ENCODE measurements around the gene PPP4R4.
"Not testable (repeated sequence)": the region's sequence is repeated elsewhere in the genome, so short reads cannot be mapped to it uniquely, and the experiment has no call there.

PPP4R4 gene

GRCh38 chr14:94291159-94291905 lies 117.2 kb downstream of the PPP4R4 start:
- H3K4me3 ChIP-seq (ENCODE audit: low read length) = no peak overlapping the region
- TF ChIP-seq ZNF274 (IDR thresholded peaks at IDR 0.05; ENCODE audit: low read depth, low read length) = no peak

- TF ChIP-seq ZNF274 (IDR thresholded peaks at IDR 0.05; ENCODE audit: low read depth, low read length) = no peak
- H3K4me3 ChIP-seq (ENCODE audit: low read length) = no peak overlapping the region
Observed at GRCh38 chr14:94291906-94292525, 117.9 kb downstream of the PPP4R4 start.

GRCh38 chr14:94292526-94292871 lies 118.4 kb downstream of the PPP4R4 start:
- no peak for TF ChIP-seq ZNF274 (IDR thresholded peaks at IDR 0.05; ENCODE audit: low read depth, low read length)
- H3K4me3 ChIP-seq (ENCODE audit: low read length) = no peak overlapping the region

GRCh38 chr14:94292872-94293577 lies 118.9 kb downstream of the PPP4R4 start, which contains the start of gene SERPINA10:
Gene SERPINA10 (minus strand): TSS chr14:94293268. CDS start chr14:94290593, 2,675 bp downstream.
- TF ChIP-seq ZNF274 (IDR thresholded peaks at IDR 0.05; ENCODE audit: low read depth, low read length) = no peak
- no peak within 1 kb of the TSS for H3K4me3 ChIP-seq (ENCODE audit: low read length)

- no peak for TF ChIP-seq ZNF274 (IDR thresholded peaks at IDR 0.05; ENCODE audit: low read depth, low read length)
- no peak overlapping the region for H3K4me3 ChIP-seq (ENCODE audit: low read length)
Observed at GRCh38 chr14:94293578-94293924, 119.4 kb downstream of the PPP4R4 start.

- no peak overlapping the region for H3K4me3 ChIP-seq (ENCODE audit: low read length)
- TF ChIP-seq ZNF274 (IDR thresholded peaks at IDR 0.05; ENCODE audit: low read depth, low read length) = no peak
Observed at GRCh38 chr14:94295360-94296180, 121.4 kb downstream of the PPP4R4 start.

GRCh38 chr14:94296181-94296545 lies 122.0 kb downstream of the PPP4R4 start:
- not testable (repeated sequence) for H3K4me3 ChIP-seq (ENCODE audit: low read length)

GRCh38 chr14:94298130-94298529 lies 124.0 kb downstream of the PPP4R4 start:
- no peak for TF ChIP-seq ZNF274 (IDR thresholded peaks at IDR 0.05; ENCODE audit: low read depth, low read length)
- no peak overlapping the region for H3K4me3 ChIP-seq (ENCODE audit: low read length)

- no peak for TF ChIP-seq ZNF274 (IDR thresholded peaks at IDR 0.05; ENCODE audit: low read depth, low read length)
- H3K4me3 ChIP-seq (ENCODE audit: low read length) = no peak overlapping the region
Observed at GRCh38 chr14:94303111-94303510, 129.0 kb downstream of the PPP4R4 start.

- TF ChIP-seq ZNF274 (IDR thresholded peaks at IDR 0.05; ENCODE audit: low read depth, low read length) = no peak
Observed at GRCh38 chr14:94304243-94304642, 130.1 kb downstream of the PPP4R4 start.

GRCh38 chr14:94305620-94306019 lies 131.5 kb downstream of the PPP4R4 start:
- no peak for TF ChIP-seq ZNF274 (IDR thresholded peaks at IDR 0.05; ENCODE audit: low read depth, low read length)
- H3K4me3 ChIP-seq (ENCODE audit: low read length) = no peak overlapping the region

More at GRCh38 chr14:94304243-94304642, 130.1 kb downstream of the PPP4R4 start:
- H3K4me3 ChIP-seq (ENCODE audit: low read length) = no peak overlapping the region

- no peak overlapping the region for H3K4me3 ChIP-seq (ENCODE audit: low read length)
- no peak for TF ChIP-seq ZNF274 (IDR thresholded peaks at IDR 0.05; ENCODE audit: low read depth, low read length)
Observed at GRCh38 chr14:94306047-94306978, 132.2 kb downstream of the PPP4R4 start.

- no peak for TF ChIP-seq ZNF274 (IDR thresholded peaks at IDR 0.05; ENCODE audit: low read depth, low read length)
- H3K4me3 ChIP-seq (ENCODE audit: low read length) = no peak overlapping the region
Observed at GRCh38 chr14:94307410-94307992, 133.4 kb downstream of the PPP4R4 start.

All from GM08714 (cell line).